Occipital lobe (tissue), 2 donors: Measurements from ENCODE around the gene GIT1. TPM values are rescaled to one million over a fixed set of nuclear protein-coding genes. Genes with fewer than 3 reads are reported as not detected.

Source experiments
- DNase-seq: peaks from one replicate; lab custom pipeline; 2025; lab: John Stamatoyannopoulos, UW
- total RNA-seq: library from RNA; depleted of rRNA; stranded (reverse); fragments of >200 nt; gene quantifications from one replicate; pipeline ENCODE4 v1.2.3, GENCODE V29; 2014

GIT1 gene
- total RNA-seq, 1 donor from 2014 or later, result 29.6 TPM

DNA sequence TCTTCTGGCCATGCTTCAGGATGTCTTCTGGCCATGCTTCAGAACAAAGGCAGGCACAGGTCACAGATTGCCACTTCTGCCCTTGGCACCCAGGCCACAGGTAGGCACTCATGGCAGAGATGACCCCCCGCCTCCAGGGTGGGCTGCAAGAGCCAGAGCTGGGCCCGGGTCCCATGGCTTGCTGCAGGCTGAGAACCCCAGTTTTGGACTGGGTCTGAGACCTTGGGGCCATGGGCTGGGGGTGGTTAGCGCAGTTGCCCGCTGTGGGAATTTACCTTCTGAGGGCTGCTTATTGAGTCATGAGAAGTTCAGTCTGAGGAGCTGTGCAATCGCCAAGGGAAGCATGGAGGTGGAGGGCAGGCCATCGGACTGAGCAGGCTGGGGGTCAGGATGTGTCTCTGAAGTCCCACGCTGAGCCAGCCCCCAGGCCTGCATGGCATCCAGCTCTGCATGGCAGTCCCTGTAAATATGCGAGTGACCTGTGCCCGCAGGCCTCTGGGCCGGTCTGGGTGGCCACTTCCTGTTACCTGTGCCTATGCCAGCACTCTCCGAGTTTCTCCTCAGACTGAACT, 5.2 kb upstream of the GIT1 start:
- no peak for DNase-seq

DNA sequence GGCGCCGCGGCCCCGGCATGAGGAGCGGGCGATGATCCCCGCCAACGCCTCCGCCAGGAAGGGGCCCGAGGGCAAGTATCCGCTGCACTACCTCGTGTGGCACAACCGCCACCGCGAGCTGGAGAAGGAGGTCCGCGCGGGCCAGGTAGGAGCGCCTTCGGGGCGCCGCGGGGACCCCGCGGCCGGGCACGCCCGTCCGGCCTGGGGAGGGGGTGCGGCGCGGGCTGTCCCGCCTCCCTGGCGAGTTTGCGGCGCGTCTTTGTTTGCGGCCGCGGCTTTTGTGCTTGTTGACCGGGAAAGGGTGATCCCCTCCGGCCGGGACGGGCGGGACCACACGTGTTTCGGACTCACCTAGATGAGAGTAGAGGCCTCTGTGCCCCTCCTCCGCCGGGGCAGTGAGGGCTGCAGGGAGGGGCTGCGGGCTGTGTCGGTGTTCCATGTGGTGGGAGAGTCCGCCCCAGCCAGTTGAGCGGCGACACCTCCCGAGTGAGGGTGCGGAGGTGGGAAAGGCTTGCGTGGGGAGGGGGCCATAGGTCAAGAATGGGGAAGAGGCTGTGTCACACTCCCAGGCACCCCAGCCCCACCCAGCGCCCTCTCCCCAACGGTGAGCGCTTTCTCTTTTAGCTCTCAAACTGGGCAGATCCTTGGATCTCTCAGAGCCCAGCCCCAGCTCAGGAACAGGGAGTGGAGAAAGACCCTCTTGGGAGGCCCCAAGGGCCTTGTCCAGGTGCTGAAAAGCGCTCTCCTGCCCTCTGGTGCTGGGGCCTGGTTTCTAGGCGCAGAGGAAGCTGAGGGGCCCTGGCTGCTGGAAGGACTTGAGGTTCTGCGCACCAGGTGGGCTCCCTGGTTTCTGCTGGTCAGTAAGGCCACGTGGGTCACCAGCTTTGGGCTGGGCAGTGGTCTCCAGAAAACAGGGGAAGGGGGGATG, 4.4 kb upstream of the GIT1 start:
- no peak for DNase-seq

DNA sequence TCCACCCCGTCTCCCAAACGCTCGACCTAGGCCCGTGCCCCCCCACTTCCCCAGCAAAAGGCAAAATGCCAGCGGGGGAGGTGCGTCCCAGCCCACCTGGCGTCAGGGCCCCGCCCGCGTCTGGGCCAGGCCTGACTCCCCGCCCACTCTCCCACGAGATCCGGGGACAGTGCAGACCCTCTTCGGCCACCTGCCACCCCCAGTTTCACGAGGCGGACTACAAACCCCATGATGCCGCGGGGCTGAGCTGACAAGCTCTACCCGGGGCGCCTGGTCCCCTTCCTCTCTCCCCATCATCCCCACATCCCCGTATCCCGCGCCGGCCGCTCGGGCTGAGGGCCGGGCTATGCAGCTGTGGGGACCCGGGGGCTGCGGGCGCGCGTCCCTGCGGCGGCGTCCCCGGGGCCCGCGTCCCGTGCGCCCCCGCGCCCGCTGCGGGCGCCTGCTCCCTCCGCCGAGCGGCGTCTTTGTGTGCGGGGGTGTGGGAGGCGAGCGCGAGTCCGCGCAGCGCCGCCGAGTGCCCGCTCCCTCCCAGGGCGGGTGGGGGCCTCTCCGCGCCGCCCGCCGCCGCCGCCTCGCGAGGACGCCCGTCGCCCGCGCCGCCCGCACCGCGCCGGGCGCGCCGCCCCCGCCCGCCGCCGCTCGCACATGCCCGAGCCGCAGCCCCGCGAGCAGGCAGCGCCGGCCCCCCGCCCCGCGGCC, 3.6 kb upstream of the GIT1 start, which contains the start of gene ANKRD13B:
TSS of gene ANKRD13B (plus strand) at position 283 of the 702 bp plus-strand sequence. CDS start 490 bp downstream, outside the sequence.
- DNase-seq, result peak; percentile 55

DNA sequence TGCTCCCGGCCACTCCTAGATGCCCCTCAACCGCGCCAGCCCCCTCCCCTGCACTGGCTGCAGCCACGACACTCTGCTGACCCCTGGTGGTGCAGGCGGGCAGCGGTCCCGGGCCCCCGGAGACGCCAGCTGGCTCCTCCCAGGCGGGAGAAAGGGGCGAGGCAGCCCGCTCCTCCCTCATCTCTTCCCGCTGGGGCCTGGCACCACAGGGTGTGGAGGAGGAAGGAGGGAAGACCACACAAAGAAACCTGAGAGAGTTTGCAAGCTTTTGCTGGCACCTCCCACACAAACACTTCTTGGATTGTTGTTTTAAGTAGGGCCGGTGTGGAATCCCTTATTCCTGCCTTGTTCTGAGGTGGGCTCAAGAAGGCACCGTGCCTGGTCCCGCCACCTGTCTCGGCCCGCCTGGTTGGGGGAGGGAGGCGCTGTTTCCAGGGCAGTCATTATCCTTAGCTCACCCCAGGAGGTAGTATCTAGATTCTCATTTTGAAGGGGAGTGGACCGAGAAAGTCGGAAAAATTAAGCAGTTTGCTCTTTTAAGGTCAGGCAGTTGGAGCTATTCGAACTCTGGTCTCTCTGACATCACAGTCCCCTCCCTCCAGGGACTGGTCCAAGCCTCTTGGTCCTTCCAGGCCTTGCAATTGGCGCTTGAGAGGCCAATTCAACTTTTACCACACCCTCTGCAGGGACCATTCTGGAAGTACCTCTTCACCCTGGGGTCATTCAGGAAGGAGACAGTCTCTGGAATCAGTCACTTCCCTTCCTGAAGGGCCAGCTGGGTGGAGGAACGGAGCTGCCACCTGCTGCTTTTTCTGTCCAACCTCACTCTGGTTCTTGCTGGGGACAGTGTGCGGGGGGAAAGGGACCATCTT, 2.5 kb upstream of the GIT1 start:
- peak; percentile 82 for DNase-seq

DNA sequence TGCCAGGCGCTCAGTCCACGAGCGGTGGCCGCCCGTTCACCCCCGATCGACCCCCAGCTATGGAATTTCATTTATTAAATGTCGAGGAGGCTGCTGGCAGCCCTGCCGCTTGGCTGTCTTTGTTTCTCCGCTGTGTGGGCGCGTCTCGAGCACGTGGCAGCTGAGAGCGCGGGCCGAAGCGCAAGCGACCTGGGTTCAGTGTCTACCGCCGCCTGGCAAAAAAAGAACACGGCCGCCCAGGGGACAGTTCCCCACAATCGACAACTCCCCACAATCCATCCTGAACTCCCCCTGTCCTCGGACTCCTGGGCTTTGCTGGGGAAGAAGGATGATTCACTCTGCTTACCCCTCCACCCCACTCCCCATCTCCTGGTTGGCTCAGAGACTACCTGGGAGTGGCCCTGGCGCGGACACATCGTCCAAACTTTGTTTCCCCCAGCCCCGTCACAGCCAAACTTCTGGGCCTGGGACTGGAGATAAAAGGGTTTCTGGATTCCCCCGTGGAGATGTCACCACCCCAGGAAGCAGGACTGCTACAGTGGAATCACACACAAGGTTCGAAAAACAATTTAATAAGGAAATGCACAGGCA, 1.8 kb upstream of the GIT1 start:
- DNase-seq, result peak; percentile 59

DNA sequence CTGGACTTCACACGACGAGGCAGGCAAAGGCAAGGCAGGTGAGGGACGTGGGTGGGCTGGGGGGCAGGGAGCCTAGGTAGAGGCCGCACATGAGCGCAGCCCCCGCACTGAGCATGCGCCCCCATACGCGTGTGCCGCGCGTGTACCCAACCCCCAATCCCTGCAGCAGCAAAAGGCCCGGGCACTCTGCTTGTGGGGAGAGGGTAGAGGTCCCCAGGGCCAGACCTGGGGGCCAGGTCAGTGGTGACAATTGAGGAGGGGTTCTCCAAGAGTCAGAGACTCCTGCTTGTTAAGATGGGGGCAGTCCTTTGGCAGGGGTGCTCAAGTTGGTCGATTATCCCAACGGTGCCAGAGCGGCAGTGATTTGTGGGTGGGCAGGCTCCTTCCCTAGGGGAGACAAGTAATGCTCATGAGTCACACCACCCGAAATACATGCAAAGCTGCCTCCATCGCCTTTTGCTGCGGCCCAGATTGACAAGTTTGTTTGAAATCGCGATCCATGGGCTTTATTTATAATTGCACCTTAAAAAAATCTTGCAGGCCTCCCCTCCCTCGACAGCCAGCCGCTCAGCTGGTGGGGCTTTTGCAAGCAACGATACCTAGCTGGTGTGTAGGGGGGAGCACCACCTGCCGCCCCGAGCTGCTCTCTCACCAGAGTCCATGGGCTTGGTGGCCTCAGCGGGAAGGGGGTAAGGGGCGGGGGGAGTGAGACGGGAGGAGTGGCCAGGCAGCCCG, 1.1 kb upstream of the GIT1 start:
- peak; percentile 57 for DNase-seq

DNA sequence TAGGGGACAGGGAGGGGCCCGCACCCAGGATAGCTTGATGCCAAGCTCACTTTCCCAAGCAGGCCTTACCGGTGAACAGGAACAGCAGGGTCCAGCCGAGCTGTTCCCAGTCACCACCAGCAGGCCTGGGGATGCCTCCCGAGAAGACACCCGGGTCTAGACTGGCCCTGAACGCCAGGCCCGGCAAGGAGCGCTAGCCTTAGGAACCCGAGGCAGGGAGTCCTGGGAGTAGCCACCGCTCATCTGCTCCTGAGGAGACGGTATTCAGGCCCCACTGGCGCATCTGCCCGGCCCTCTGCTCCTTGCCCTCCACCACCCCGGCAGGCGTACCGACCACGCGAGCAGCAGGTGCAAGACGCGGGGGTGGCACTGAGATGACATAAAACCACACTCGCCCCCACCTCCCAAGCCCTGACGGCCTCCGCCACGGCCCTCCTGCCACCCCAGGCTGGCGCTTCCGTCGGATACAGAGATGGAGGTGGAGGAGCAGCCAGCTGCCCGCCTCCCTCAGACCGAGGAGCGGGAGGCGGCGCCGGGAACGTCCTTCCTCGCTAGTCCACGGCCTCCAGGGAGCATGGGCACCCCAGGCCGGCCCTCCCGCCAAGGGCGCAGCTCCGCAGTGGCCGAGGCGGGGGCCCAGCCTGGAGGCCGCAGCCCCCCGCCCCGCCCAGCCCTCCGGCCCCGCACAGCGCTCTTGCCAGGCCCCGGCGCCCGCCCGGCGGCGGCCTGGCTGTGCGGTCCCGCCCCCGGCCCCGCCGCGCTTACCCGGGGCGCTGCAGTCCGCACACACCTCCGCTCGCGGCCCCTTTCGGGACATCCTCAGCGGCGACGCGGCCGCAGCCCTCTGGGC, 661 bp downstream of the GIT1 start:
- DNase-seq, result no peak

DNA sequence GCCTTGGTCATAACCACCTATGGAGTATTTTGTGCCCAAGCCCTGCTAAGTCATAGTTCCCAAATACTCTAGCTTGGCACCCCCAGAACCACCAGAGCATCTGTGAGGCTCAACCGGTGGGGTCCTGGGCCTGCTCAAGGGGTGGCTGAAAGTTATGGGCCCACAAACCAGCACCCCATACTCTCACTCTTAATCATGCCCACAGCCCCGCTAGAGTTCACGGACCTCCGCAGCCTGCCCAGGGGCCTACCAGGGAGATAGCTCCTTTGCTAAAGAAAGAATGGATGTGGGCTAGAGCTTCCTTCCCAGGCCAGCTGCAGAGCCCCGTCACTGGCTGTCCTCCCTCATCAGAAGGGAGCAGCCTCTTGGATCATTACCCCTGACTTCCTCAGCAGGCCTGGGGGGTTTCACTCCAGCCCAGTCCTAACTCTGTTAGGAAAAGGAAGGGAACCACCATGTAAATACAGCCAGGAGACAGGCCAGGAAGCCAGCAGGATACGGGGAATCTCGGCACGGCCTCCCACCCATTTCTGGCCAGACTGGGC, 1.4 kb downstream of the GIT1 start:
- DNase-seq, result no peak

DNA sequence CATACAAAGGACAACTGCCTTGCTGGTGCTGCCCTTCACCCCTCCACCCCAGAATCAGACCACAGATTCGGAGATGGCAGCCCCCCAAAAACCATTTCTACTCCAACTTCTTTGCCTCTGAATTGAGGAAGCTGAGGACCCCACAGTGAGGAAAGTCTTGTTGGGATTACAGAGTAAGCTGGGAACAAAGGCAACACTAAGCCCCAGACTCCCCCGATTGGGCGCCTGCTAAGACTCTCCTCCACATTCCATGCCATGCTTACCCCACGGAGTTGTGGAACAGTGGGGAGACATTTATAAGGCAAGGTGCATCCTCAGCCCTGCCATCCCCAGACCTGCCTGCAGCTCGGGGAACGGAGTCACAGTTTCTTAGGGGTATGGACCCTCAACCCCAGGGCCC, 1.9 kb downstream of the GIT1 start:
- DNase-seq, result no peak

DNA sequence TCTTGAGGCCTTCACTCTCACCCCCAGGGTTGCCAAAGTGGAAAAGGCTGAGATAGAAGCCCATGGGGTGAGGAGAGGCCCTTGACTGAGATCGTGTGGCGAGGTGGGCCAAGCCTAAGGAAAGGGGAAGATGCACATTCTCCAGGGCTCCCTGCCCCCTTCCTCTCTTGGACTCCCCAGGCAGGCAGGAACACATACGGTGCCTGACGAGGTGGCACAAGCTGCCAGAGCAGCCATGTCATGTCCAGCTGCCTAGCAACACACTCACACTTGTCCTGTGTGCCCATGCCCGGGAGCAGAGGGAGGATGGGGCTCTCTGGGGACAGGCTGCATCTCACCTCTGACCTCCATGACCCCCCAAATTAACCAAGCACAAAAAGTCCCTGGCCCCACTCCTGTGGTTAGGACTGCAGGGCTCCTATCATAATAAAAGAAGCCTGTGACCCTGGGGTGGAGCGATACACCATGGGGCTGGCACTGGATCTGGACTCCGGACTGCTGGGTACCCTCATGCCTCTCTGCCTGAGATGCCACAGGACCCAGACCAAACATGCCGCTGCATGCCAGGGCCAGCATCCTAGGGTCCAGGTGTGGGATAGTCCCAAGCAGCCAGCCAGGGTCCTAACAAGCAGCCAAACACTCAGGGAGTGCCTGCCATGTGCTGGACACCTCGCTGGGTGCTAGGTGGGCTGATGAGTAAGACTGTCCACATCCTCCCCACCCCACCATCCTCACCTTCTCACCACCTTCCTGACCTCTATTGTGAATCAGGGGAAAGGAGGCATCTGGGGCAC, 2.6 kb downstream of the GIT1 start:
- DNase-seq, result no peak

DNA sequence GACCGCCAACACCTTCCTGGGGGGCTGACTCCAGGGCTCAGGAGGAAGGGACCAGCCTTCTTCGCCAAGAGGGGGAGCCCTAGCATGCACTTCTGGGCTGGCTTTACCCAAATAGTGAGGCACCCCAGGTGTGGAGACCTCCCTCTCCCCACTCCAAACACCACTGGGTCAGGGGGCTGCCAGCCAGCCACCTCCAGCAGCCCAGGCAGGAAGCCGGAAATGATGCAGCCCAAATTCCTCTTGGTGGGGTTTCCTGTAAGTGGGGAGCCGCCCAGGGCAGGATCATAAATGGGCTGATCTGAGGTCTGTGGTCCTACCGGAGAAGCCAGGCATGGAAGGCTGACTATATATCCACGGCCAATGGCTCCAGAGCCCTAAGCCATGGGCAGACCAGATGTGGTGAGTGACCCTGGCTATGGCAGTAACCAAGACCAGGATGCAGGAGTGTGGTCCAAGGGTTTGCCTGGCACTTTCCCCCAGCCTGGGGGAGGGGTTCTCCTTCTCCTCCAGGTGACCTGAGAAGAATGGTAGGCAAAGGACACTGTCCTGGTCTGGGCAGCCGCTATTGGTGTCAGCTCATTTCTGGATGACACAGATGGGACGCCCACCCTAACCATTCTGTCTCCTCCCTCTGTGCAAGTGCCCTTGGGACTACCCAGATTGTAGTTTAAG, 4.2 kb downstream of the GIT1 start:
- DNase-seq, result no peak

DNA sequence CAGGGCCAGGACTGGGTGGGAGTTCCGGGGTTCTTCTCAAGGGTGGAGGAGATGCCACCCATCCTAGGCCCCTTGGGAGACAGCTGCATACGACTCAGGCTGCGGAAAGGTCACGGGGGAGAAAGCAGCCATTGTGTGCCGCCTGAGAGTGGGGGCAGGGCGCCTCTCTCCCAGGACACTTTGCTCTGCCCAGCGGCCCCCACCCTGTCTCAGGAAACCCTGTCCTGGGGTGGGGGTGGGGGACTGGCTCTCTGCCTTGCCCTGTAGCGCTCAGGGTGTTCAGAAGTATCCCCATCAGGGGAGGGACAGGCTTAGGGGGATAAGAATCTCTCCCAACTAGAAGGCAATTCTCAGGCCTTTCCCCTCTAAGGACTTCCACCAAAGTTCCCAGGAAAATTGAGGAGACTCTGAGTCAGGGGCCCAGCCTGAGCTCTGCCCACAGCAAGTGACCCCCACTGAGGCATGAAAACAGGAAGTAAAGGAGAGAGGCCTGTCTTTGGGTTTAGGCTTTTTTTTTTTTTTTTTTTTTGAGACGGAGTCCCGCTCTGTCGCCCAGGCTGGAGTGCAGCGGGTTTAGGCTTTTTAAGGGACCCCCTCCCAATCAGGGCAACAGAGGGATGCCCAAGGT, 4.9 kb downstream of the GIT1 start:
- peak; percentile 33 for DNase-seq

DNA sequence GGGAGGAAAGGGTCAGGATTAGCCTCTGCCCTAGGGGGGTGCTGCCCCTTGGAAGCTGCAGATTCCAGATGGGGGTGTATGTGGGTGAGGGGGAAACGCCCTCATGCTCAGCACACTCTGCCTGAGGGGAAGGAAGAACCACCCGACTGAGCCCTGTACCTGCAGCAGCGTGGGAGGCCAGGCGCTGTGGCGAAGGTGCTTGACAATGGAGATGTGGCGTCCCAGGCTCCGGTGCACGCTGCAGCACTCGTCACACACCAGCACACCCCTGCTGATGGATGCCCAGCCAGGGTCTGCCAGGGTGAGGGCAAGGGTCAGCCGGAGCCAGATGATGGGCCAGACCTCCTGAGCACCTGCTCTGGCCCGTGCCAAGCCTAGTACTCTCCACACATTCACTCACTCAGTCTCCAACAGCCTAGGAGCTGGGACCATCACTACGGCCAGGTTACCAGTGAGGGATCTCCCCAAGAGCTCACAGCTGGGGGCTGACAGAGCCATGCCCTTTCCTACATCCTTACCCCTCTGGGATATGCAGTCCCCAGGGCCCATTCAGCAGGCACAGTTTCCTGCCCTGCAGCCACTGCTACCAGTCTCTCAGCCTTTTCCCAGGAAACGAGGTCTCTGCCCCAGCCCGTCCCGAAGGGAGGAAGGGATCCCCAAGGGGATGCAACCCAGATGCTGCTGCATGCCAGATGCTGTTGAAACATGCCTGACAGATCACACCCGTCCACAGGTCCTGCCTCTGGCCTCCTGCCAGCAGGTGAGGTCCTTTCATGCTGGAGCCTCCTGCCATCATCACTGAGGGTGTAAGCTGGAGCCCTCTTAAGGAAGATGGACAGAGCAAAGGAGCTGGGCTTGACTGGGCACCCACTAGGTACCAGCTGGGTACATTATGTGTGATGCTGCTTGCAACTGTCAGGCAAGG, 5.9 kb downstream of the GIT1 start:
- DNase-seq, result no peak

DNA sequence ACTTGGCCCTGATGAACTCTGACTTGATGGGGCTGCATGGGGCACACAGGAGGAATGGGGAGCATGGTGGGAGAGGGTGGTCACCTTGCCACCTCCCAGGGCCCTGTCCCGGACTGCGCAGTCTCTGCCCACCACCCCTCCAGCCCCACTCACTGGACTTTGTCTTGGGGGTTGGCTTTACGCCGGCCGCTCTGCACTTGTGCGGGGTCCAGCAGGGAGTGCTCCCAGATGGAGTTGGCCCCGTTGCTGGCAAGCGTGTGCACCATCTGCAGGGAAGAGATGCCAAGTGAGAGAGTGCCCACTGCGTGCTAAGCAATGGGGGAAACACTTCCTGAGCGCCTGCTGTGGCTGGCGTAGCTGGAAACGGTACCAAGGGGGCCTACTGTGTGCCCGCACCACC, 6.7 kb downstream of the GIT1 start:
- DNase-seq, result peak; percentile 57

DNA sequence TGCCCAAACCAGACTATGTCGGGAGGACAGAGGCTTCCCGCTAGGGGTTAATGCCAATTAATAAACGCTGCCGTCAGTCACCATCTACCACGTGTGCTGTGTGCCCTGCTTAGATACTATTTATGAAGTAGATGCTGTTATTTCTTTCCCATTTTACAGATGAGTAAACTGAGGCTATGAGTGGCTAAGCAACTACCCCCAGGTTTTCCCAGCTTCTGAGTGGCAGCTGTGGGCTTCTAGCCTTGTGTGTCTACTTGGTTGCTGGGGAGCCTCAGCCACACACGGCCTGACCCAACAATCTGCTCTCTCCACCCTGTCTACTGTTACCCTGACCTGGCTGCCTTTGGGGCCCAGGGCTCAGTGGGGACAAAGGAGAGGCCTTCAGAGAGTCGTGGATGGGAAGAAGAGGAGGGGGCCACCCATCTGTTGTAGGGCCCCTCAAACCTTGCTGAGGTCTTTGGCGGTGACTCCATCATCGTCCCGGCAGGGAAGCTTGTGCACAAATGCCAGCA, 7.1 kb downstream of the GIT1 start:
- DNase-seq, result no peak
